ENCODE results near the gene PROX2. TPM values are rescaled to one million over a fixed set of nuclear protein-coding genes. Genes with fewer than 3 reads are reported as not detected.

Gene PROX2
- total and polyA plus RNA-seq, 2 donors (not counting 1 experiment from before 2014, with no cell fraction given): 0.03 to 0.07 TPM

DNA sequence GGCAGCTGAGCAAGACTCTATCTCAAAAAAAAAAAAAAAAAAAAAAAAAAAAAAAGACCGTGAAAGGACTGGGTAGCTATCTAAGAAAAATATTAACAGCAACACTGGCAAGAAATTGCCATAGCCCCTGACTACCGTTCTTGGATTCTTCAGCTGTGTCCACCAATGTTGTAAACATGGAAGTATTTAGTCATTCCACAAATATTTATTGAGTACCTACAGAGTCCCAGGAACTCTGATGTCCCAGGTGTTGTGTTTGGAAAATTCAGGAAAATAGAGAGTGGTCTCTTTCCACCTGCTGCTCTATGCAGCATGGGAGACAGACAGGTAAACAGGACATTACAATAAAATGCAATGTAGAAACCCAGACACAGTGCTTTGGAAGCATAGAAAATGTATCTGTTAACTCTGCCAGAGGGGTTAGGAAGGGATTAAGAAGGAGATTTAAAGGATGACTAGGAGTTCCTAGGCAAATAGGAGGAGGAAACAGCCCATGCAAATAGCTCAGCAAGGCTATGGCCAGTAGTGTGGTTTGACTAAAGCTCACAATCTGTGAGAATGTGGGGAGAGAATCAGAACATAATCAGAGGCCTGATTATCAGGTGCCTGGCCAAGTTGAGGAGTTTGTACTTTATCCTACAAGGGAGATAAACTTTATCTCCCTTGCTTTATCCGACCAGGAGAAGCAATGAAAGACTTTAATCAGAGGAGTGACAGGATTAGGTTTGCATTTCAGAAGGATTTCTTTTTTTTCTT is 3.7 kb upstream of the PROX2 start:
- Histone ChIP-seq H3K4me3 (ENCODE audit: control extremely low read depth in 1 of 5, extremely low read depth in 1 of 5, insufficient read depth in 1 of 5, low read depth in 2 of 5, low read length in 4 of 5) (no peak overlapping the region), H3K4me1 (ENCODE audit: control insufficient read depth in 2 of 2, insufficient read depth in 2 of 2, low read length in 2 of 2) (peaks cover 39 to 47% of the 10 kb centered on the region in 2 donors), H3K4me2 (replicated peaks; ENCODE audit: low read depth, low read length, poor library complexity, severe bottlenecking) (no peak overlapping the region), H3K9me3 (ENCODE audit: control extremely low read depth in 1 of 3, control insufficient read depth in 2 of 3, insufficient read depth in 1 of 3, low read length in 2 of 3) (no peaks in the 10 kb centered on the region), H3K27me3 (replicated peaks in 1 of 4; ENCODE audit: control extremely low read depth in 1 of 4, control insufficient read depth in 3 of 4, insufficient read depth in 4 of 4, low read length in 3 of 4) (no peaks in the 10 kb centered on the region), H3K79me2 (ENCODE audit: control insufficient read depth, insufficient read depth, low read length) (peaks cover 44% of the 10 kb centered on the region), H2AFZ (ENCODE audit: insufficient read depth, low read depth, low read length, poor library complexity, severe bottlenecking) (peak overlapping the region; percentile 20), H3K27ac (ENCODE audit: low read length in 2 of 2) (no peak overlapping the region), H3K9ac (ENCODE audit: low read length) (no peak overlapping the region), H4K20me1 (ENCODE audit: control insufficient read depth, insufficient read depth, low read length, poor library complexity, severe bottlenecking) (peaks cover 23% of the 10 kb centered on the region), H3K36me3 (replicated peaks in 1 of 2; ENCODE audit: control extremely low read depth in 1 of 2, control insufficient read depth in 1 of 2, extremely low read depth in 1 of 2, insufficient read depth in 2 of 2, low read length in 1 of 2) (no peaks in the 10 kb centered on the region)
- CTCF ChIA-PET: interaction anchor here (0.6 to 41.3 kb wide), 4 partner anchors 21 to 217 kb away, joined by 3 to 926 read pairs (median 100); no protein-coding TSS in a partner anchor
- TF ChIP-seq EZH2 (IDR thresholded peaks at IDR 0.05; ENCODE audit: borderline replicate concordance, insufficient read depth, low read depth, low read length, poor library complexity, severe bottlenecking): no peak
- TF ChIP-seq, protein P1, sequence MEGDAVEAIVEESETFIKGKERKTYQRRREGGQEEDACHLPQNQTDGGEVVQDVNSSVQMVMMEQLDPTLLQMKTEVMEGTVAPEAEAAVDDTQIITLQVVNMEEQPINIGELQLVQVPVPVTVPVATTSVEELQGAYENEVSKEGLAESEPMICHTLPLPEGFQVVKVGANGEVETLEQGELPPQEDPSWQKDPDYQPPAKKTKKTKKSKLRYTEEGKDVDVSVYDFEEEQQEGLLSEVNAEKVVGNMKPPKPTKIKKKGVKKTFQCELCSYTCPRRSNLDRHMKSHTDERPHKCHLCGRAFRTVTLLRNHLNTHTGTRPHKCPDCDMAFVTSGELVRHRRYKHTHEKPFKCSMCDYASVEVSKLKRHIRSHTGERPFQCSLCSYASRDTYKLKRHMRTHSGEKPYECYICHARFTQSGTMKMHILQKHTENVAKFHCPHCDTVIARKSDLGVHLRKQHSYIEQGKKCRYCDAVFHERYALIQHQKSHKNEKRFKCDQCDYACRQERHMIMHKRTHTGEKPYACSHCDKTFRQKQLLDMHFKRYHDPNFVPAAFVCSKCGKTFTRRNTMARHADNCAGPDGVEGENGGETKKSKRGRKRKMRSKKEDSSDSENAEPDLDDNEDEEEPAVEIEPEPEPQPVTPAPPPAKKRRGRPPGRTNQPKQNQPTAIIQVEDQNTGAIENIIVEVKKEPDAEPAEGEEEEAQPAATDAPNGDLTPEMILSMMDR (IDR thresholded peaks at IDR 0.05): no peak
- H3K27ac Mint-ChIP-seq: peak overlapping the region; percentile 28
- intact Hi-C loops (cut with micrococcal nuclease): no loop called here
- H3K9me3 Mint-ChIP-seq (ENCODE audit: insufficient read depth): no peaks in the 10 kb centered on the region
- POLR2A ChIA-PET: no interaction called here
- DNase-seq (no peak), ATAC-seq (ENCODE audit: low read depth) (no peak)
- no CpG with 5 or more reads among the region's 3 CpGs for WGBS (ENCODE audit: insufficient coverage)
- H3K4me3 Mint-ChIP-seq: peak overlapping the region; percentile 29
- peaks cover 53% of the 10 kb centered on the region for H3K4me1 Mint-ChIP-seq
- no peaks in the 10 kb centered on the region for H3K27me3 Mint-ChIP-seq

DNA sequence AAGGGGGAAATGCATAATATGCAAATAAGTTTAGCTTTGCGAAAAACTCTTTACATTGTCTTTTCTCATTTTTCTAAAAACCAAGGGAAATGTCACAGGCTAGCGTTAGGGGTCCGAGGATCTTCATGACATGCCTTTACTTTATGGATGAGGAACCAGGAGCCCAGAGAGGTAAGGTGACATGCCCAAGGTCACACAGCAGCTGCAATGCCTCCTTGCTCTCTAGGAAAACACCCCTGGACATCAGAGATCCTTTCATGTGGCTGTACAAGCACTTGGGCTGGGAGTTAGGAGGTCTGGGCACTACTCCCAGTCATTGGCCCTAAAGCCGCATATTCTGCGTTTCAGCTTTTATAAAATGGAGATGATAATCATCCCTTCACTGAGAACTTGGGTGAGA is 741 bp downstream of the PROX2 start:
- DNase-seq: no peak
- H3K27ac ChIP-seq (ENCODE audit: low read length in 2 of 2): no peak overlapping the region
- no peaks in the 10 kb centered on the region for H3K9me3 Mint-ChIP-seq (ENCODE audit: insufficient read depth)
- no peaks in the 10 kb centered on the region for H4K20me1 ChIP-seq (ENCODE audit: control insufficient read depth, insufficient read depth, low read length, poor library complexity, severe bottlenecking)
- POLR2A ChIA-PET: no interaction called here
- WGBS (ENCODE audit: insufficient coverage): no CpG with 5 or more reads among the region's 5 CpGs
- no peaks in the 10 kb centered on the region for H3K9me3 ChIP-seq (ENCODE audit: control extremely low read depth in 1 of 3, control insufficient read depth in 2 of 3, insufficient read depth in 1 of 3, low read length in 2 of 3)
- H3K27me3 Mint-ChIP-seq: no peaks in the 10 kb centered on the region
- H2AFZ ChIP-seq (ENCODE audit: insufficient read depth, low read depth, low read length, poor library complexity, severe bottlenecking): peak overlapping the region; percentile 55
- ATAC-seq (ENCODE audit: low read depth): no peak
- no peak overlapping the region for H3K4me3 ChIP-seq (ENCODE audit: control extremely low read depth in 1 of 5, extremely low read depth in 1 of 5, insufficient read depth in 1 of 5, low read depth in 2 of 5, low read length in 4 of 5)
- intact Hi-C loops (cut with micrococcal nuclease): no loop called here
- no peak overlapping the region for H3K9ac ChIP-seq (ENCODE audit: low read length)
- peaks cover 14 to 17% of the 10 kb centered on the region in 2 donors for H3K4me1 ChIP-seq (ENCODE audit: control insufficient read depth in 2 of 2, insufficient read depth in 2 of 2, low read length in 2 of 2)
- H3K27ac Mint-ChIP-seq: no peak overlapping the region
- no peak overlapping the region for H3K4me3 Mint-ChIP-seq
- no peaks in the 10 kb centered on the region for H3K27me3 ChIP-seq (replicated peaks in 1 of 4; ENCODE audit: control extremely low read depth in 1 of 4, control insufficient read depth in 3 of 4, insufficient read depth in 4 of 4, low read length in 3 of 4)
- peaks cover 20% of the 10 kb centered on the region for H3K4me1 Mint-ChIP-seq
- TF ChIP-seq, protein P1 (IDR thresholded peaks at IDR 0.05): no peak
- TF ChIP-seq EZH2 (IDR thresholded peaks at IDR 0.05; ENCODE audit: borderline replicate concordance, insufficient read depth, low read depth, low read length, poor library complexity, severe bottlenecking): no peak
- CTCF ChIA-PET: interaction anchor here (15.8 to 41.3 kb wide), 2 partner anchors 17 to 26 kb away, joined by 193 to 926 read pairs; no protein-coding TSS in a partner anchor
- H3K36me3 ChIP-seq (replicated peaks in 1 of 2; ENCODE audit: control extremely low read depth in 1 of 2, control insufficient read depth in 1 of 2, extremely low read depth in 1 of 2, insufficient read depth in 2 of 2, low read length in 1 of 2): no peaks in the 10 kb centered on the region
- peak overlapping the region; percentile 65 for H3K4me2 ChIP-seq (replicated peaks; ENCODE audit: low read depth, low read length, poor library complexity, severe bottlenecking)
- H3K79me2 ChIP-seq (ENCODE audit: control insufficient read depth, insufficient read depth, low read length): peaks cover under 1% of the 10 kb centered on the region

Measured in B cell (primary cell).